ENCODE data around the gene RIC8A.

GRCh38 chr11:255816-256215 is 48.3 kb downstream of the RIC8A start:
- TF ChIP-seq CTCF (IDR thresholded peaks at IDR 0.05) (no peak), POLR2A (IDR thresholded peaks at IDR 0.05) (no peak)
